GM15510 (cell line): Measurements from ENCODE around the gene CLK2.

ENCODE experiments used
- POLR2A ChIP-seq: IDR thresholded peaks from 3 replicates; pipeline ENCODE4 v1.6.1; 2011; ENCODE audit warnings: borderline replicate concordance; ENCODE audit not compliant: insufficient read length; ENCODE audit errors: extremely low read depth

The CLK2 gene

GRCh38 chr1:155285063-155285462, 11.8 kb upstream of the CLK2 start:
- no peak for TF ChIP-seq POLR2A

GRCh38 chr1:155284476-155284875, 11.2 kb upstream of the CLK2 start:
- TF ChIP-seq POLR2A: no peak

GRCh38 chr1:155282488-155283091, 9.3 kb upstream of the CLK2 start:
- TF ChIP-seq POLR2A: no peak

- TF ChIP-seq POLR2A: no peak
Observed at GRCh38 chr1:155279268-155279667, 6.0 kb upstream of the CLK2 start.

- no peak for TF ChIP-seq POLR2A
Observed at GRCh38 chr1:155278689-155279160, 5.4 kb upstream of the CLK2 start.

GRCh38 chr1:155277902-155278688, 4.8 kb upstream of the CLK2 start:
- no peak for TF ChIP-seq POLR2A

- TF ChIP-seq POLR2A: no peak
Observed at GRCh38 chr1:155277070-155277901, 4.0 kb upstream of the CLK2 start, which contains the start of gene HCN3. HCN3 (plus strand) TSS chr1:155277463; CDS start chr1:155277591, 128 bp downstream.

GRCh38 chr1:155272466-155273342, 600 bp downstream of the CLK2 start:
- TF ChIP-seq POLR2A: no peak

GRCh38 chr1:155269381-155269780, 3.9 kb downstream of the CLK2 start:
- no peak for TF ChIP-seq POLR2A

GRCh38 chr1:155268630-155269029, 4.7 kb downstream of the CLK2 start:
- TF ChIP-seq POLR2A: no peak

- TF ChIP-seq POLR2A: no peak
Observed at GRCh38 chr1:155267373-155267772, 5.9 kb downstream of the CLK2 start.

GRCh38 chr1:155266553-155266952, 6.8 kb downstream of the CLK2 start:
- TF ChIP-seq POLR2A: no peak

- TF ChIP-seq POLR2A: no peak
Observed at GRCh38 chr1:155263067-155263466, 10.2 kb downstream of the CLK2 start.
